Measurements from ENCODE around the gene SORBS1.

The SORBS1 gene

GRCh38 chr10:95457319-95457886, 103.8 kb downstream of the SORBS1 start:
- DNase-seq: no peak

- no peak for DNase-seq
These were observed 104.7 kb downstream of the SORBS1 start for GRCh38 chr10:95456516-95456915.

- DNase-seq: no peak
These were observed 106.2 kb downstream of the SORBS1 start for GRCh38 chr10:95454940-95455339.

GRCh38 chr10:95454356-95454755, 106.8 kb downstream of the SORBS1 start:
- no peak for DNase-seq

- DNase-seq: no peak
These were observed 109.3 kb downstream of the SORBS1 start for GRCh38 chr10:95451568-95452524.

GRCh38 chr10:95451150-95451549, 110.0 kb downstream of the SORBS1 start:
- no peak for DNase-seq

GRCh38 chr10:95450188-95450587, 111.0 kb downstream of the SORBS1 start:
- DNase-seq: no peak

GRCh38 chr10:95447685-95448084, 113.5 kb downstream of the SORBS1 start:
- DNase-seq: no peak

GRCh38 chr10:95445837-95446486, 115.2 kb downstream of the SORBS1 start:
- peak; percentile 77 for DNase-seq

GRCh38 chr10:95445223-95445836, 115.8 kb downstream of the SORBS1 start:
- DNase-seq: peak; percentile 74

- DNase-seq: no peak
These were observed 116.4 kb downstream of the SORBS1 start for GRCh38 chr10:95444792-95445191.

- DNase-seq: no peak
These were observed 117.5 kb downstream of the SORBS1 start for GRCh38 chr10:95443636-95444035.

GRCh38 chr10:95442341-95442740, 118.8 kb downstream of the SORBS1 start:
- DNase-seq: no peak

- DNase-seq: no peak
These were observed 119.6 kb downstream of the SORBS1 start for GRCh38 chr10:95441547-95441923.

GRCh38 chr10:95440756-95441546, 120.2 kb downstream of the SORBS1 start:
- DNase-seq: no peak

- DNase-seq: no peak
These were observed 121.0 kb downstream of the SORBS1 start for GRCh38 chr10:95440038-95440725.

GRCh38 chr10:95438781-95439180, 122.4 kb downstream of the SORBS1 start:
- DNase-seq: no peak

- no peak for DNase-seq
These were observed 123.5 kb downstream of the SORBS1 start for GRCh38 chr10:95437669-95438068.

- no peak for DNase-seq
These were observed 125.5 kb downstream of the SORBS1 start for GRCh38 chr10:95435548-95436279.

- no peak for DNase-seq
These were observed 126.6 kb downstream of the SORBS1 start for GRCh38 chr10:95434583-95434982.

GRCh38 chr10:95431900-95432342, 129.2 kb downstream of the SORBS1 start:
- DNase-seq: no peak
